GM06990 (cell line): ENCODE measurements around the gene GIPC2.

Experiments
- DNase-seq: peaks from one replicate; pipeline ENCODE4 v3.0.0-alpha.2; 2011; ENCODE audit not compliant: insufficient read length; ENCODE audit errors: extremely low read depth
- H3K27me3 ChIP-seq: replicated peaks from 2 replicates; pipeline ENCODE4 v1.6.0; 2011; ENCODE audit warnings: low read length; ENCODE audit not compliant: control insufficient read depth, insufficient read depth
- H3K36me3 ChIP-seq: 2 replicates; pipeline ENCODE4 v1.5.1; 2011; ENCODE audit warnings: low read length; ENCODE audit not compliant: control insufficient read depth, insufficient read depth
- H3K4me3 ChIP-seq: replicated peaks from 2 replicates; pipeline ENCODE4 v1.5.1; 2011; ENCODE audit warnings: low read depth, mild to moderate bottlenecking, control low read depth, low read length
- CTCF ChIP-seq: IDR thresholded peaks from 2 replicates; pipeline ENCODE4 v1.5.1; 2011; ENCODE audit warnings: low read length, control low read depth, mild to moderate bottlenecking, inconsistent platforms; ENCODE audit not compliant: insufficient read depth, poor library complexity, severe bottlenecking

GIPC2 gene

GRCh38 chr1:78047631-78048030, 1.9 kb downstream of the GIPC2 start:
- H3K36me3 ChIP-seq = no peaks in the 10 kb centered on the region
- no peak for TF ChIP-seq CTCF
- no peak for DNase-seq
- H3K27me3 ChIP-seq = peaks cover 2% of the 10 kb centered on the region
- no peak overlapping the region for H3K4me3 ChIP-seq

- no peaks in the 10 kb centered on the region for H3K36me3 ChIP-seq
- no peak for DNase-seq
Observed at GRCh38 chr1:78048446-78048845, 2.7 kb downstream of the GIPC2 start.

GRCh38 chr1:78049396-78049795, 3.6 kb downstream of the GIPC2 start:
- peaks cover 2% of the 10 kb centered on the region for H3K27me3 ChIP-seq
- TF ChIP-seq CTCF = no peak
- DNase-seq = no peak
- no peaks in the 10 kb centered on the region for H3K36me3 ChIP-seq
- H3K4me3 ChIP-seq = no peak overlapping the region

More at GRCh38 chr1:78048446-78048845, 2.7 kb downstream of the GIPC2 start:
- Histone ChIP-seq H3K4me3 (no peak overlapping the region), H3K27me3 (peaks cover 2% of the 10 kb centered on the region)
- no peak for TF ChIP-seq CTCF

- TF ChIP-seq CTCF = no peak
- Histone ChIP-seq H3K27me3 (no peaks in the 10 kb centered on the region), H3K4me3 (no peak overlapping the region), H3K36me3 (no peaks in the 10 kb centered on the region)
- DNase-seq = no peak
Observed at GRCh38 chr1:78051005-78051404, 5.2 kb downstream of the GIPC2 start.

- TF ChIP-seq CTCF = no peak
- DNase-seq = no peak
- no peaks in the 10 kb centered on the region for H3K36me3 ChIP-seq
- H3K4me3 ChIP-seq = no peak overlapping the region
- H3K27me3 ChIP-seq = no peaks in the 10 kb centered on the region
Observed at GRCh38 chr1:78052685-78053405, 7.1 kb downstream of the GIPC2 start.

GRCh38 chr1:78053498-78053897, 7.7 kb downstream of the GIPC2 start:
- no peak for TF ChIP-seq CTCF
- DNase-seq = no peak
- no peaks in the 10 kb centered on the region for H3K36me3 ChIP-seq
- H3K4me3 ChIP-seq = no peak overlapping the region
- H3K27me3 ChIP-seq = no peaks in the 10 kb centered on the region
